DOHH2 (cell line): ENCODE results near the gene TWSG1.

Experiments used
- H3F3A ChIP-seq: fragments of 200-600 bp; sonication (generic), shearing (Covaris generic); 2 replicates; pipeline ENCODE4 v1.6.0; 2016; ENCODE audit warnings: antibody characterized with exemption, mild to moderate bottlenecking; ENCODE audit not compliant: control insufficient read depth, insufficient read depth
- H3K27ac ChIP-seq: fragments of 200-600 bp; sonication (generic); 2 replicates; pipeline ENCODE4 v1.5.1; 2014; ENCODE audit warnings: low read depth, mild to moderate bottlenecking, low read length, moderate library complexity
- H3K27me3 ChIP-seq: fragments of 200-600 bp; sonication (generic); 2 replicates; pipeline ENCODE4 v1.6.1; 2014; ENCODE audit warnings: mild to moderate bottlenecking, low read length, mixed read lengths; ENCODE audit not compliant: control insufficient read depth
- H3K36me3 ChIP-seq: fragments of 200-600 bp; sonication (generic); 2 replicates; pipeline ENCODE4 v1.6.1; 2014; ENCODE audit warnings: mild to moderate bottlenecking, low read length, moderate library complexity, mixed read lengths; ENCODE audit not compliant: control insufficient read depth
- H3K4me1 ChIP-seq: fragments of 200-600 bp; sonication (generic); 2 replicates; pipeline ENCODE4 v1.6.1; 2014; ENCODE audit warnings: mild to moderate bottlenecking, low read length, mixed read lengths; ENCODE audit not compliant: control insufficient read depth
- H3K4me2 ChIP-seq: fragments of 200-600 bp; sonication (generic); 2 replicates; pipeline ENCODE4 v1.6.0; 2014; ENCODE audit warnings: mild to moderate bottlenecking, low read length, moderate library complexity
- H3K4me3 ChIP-seq: fragments of 200-600 bp; sonication (generic); 2 replicates; pipeline ENCODE4 v1.5.1; 2014; ENCODE audit warnings: mild to moderate bottlenecking, low read length, mixed read lengths
- H3K79me2 ChIP-seq: fragments of 200-600 bp; sonication (generic); 2 replicates; pipeline ENCODE4 v1.6.1; 2014; ENCODE audit warnings: mild to moderate bottlenecking, low read length, mixed read lengths; ENCODE audit not compliant: control insufficient read depth
- H3K9me2 ChIP-seq: fragments of 200-600 bp; sonication (generic); replicated peaks from 2 replicates; pipeline ENCODE4 v1.6.1; 2014; ENCODE audit warnings: mild to moderate bottlenecking, low read length, mixed read lengths; ENCODE audit not compliant: control insufficient read depth
- H3K9me3 ChIP-seq: fragments of 200-600 bp; sonication (generic); 2 replicates; pipeline ENCODE4 v1.6.1; 2014; ENCODE audit warnings: antibody characterized with exemption, low read length, mixed read lengths; ENCODE audit not compliant: control insufficient read depth, insufficient read depth
- H4K20me1 ChIP-seq: fragments of 200-600 bp; sonication (generic); 2 replicates; pipeline ENCODE4 v1.6.0; 2014; ENCODE audit warnings: low read depth, mild to moderate bottlenecking, antibody characterized with exemption, low read length, moderate library complexity; ENCODE audit not compliant: control insufficient read depth, insufficient read depth
- CTCF ChIP-seq: fragments of 200-600 bp; sonication (generic); IDR thresholded peaks from one replicate; pipeline ENCODE4 v1.5.1; 2014; ENCODE audit warnings: antibody characterized with exemption, mild to moderate bottlenecking, low read depth, low read length; ENCODE audit not compliant: poor library complexity, severe bottlenecking
- EZH2phosphoT487 ChIP-seq: fragments of 200-600 bp; sonication (generic); IDR thresholded peaks from 2 replicates; pipeline ENCODE4 v1.6.1; 2017; ENCODE audit warnings: borderline replicate concordance, mild to moderate bottlenecking, antibody characterized with exemption, low read length, moderate library complexity, mixed read lengths

TWSG1 gene

GRCh38 chr18:9293948-9294347 is 40.6 kb upstream of the TWSG1 start:
- no peaks in the 10 kb centered on the region for H3F3A ChIP-seq
- H3K27ac ChIP-seq, result no peak overlapping the region
- H3K9me3 ChIP-seq, result peaks cover 5% of the 10 kb centered on the region; the same call in 1 of the 2 replicates

GRCh38 chr18:9296233-9297006 is 38.2 kb upstream of the TWSG1 start:
- no peak for TF ChIP-seq EZH2phosphoT487
- no peak for TF ChIP-seq CTCF
- H3K9me3 ChIP-seq, result peaks cover 5% of the 10 kb centered on the region; the same call in 1 of the 2 replicates
- no peak overlapping the region for H3K4me3 ChIP-seq
- H4K20me1 ChIP-seq, result no peaks in the 10 kb centered on the region
- H3K79me2 ChIP-seq, result no peaks in the 10 kb centered on the region
- H3K27me3 ChIP-seq, result no peaks in the 10 kb centered on the region
- H3K27ac ChIP-seq, result no peak overlapping the region
- no peak overlapping the region for H3K4me2 ChIP-seq
- H3K9me2 ChIP-seq, result no peaks in the 10 kb centered on the region
- no peaks in the 10 kb centered on the region for H3K4me1 ChIP-seq
- H3K36me3 ChIP-seq, result no peaks in the 10 kb centered on the region
- H3F3A ChIP-seq, result no peaks in the 10 kb centered on the region

More at GRCh38 chr18:9293948-9294347, 40.6 kb upstream of the TWSG1 start:
- no peaks in the 10 kb centered on the region for H3K4me1 ChIP-seq
- no peak overlapping the region for H3K4me2 ChIP-seq
- H3K36me3 ChIP-seq, result no peaks in the 10 kb centered on the region
- no peak overlapping the region for H3K4me3 ChIP-seq
- H4K20me1 ChIP-seq, result no peaks in the 10 kb centered on the region
- H3K27me3 ChIP-seq, result no peaks in the 10 kb centered on the region
- H3K9me2 ChIP-seq, result no peaks in the 10 kb centered on the region
- H3K79me2 ChIP-seq, result no peaks in the 10 kb centered on the region
- TF ChIP-seq EZH2phosphoT487 (no peak), CTCF (no peak)

GRCh38 chr18:9297007-9297393 is 37.6 kb upstream of the TWSG1 start:
- peaks cover 5% of the 10 kb centered on the region; the same call in 1 of the 2 replicates for H3K9me3 ChIP-seq
- no peaks in the 10 kb centered on the region for H3K4me1 ChIP-seq
- no peaks in the 10 kb centered on the region for H3K27me3 ChIP-seq
- no peaks in the 10 kb centered on the region for H3F3A ChIP-seq
- no peak overlapping the region for H3K4me2 ChIP-seq
- no peak overlapping the region for H3K4me3 ChIP-seq
- no peaks in the 10 kb centered on the region for H3K36me3 ChIP-seq
- H3K9me2 ChIP-seq, result no peaks in the 10 kb centered on the region
- H3K27ac ChIP-seq, result no peak overlapping the region
- no peaks in the 10 kb centered on the region for H3K79me2 ChIP-seq
- TF ChIP-seq CTCF (no peak), EZH2phosphoT487 (no peak)
- no peaks in the 10 kb centered on the region for H4K20me1 ChIP-seq
